SK-N-SH (cell line): ENCODE data around the gene MRPL14. TPM values are rescaled to one million over a fixed set of nuclear protein-coding genes. Genes with fewer than 3 reads are reported as not detected.

Experiments used
- CTCF ChIA-PET: fragments of 300-600, 350-600 bp; formaldehyde crosslinking; extraction: SDS; loops from one replicate; lab custom pipeline; 2021; lab: Yijun Ruan, JAX
- POLR2A ChIA-PET: fragments of 350-600 bp; sonication (Branson Sonifier 250); formaldehyde crosslinking; extraction: SDS; loops from one replicate; lab custom pipeline; 2020; ENCODE audit warnings: antibody characterized with exemption, inconsistent platforms; lab: Yijun Ruan, JAX
- DNase-seq: peaks from one replicate; pipeline ENCODE4 v3.0.0; 2012
- H2AFZ ChIP-seq: fragments of 200-600 bp; sonication (generic); 2 replicates; pipeline ENCODE4 v1.8.1; 2016; ENCODE audit warnings: antibody characterized with exemption, mild to moderate bottlenecking, low read depth
- H3F3A ChIP-seq: fragments of 200-600 bp; sonication (generic); replicated peaks from 2 replicates; pipeline ENCODE3; 2016; ENCODE audit warnings: antibody characterized with exemption, mild to moderate bottlenecking; ENCODE audit not compliant: insufficient read depth
- H3K27ac ChIP-seq, 2 experiments: fragments of 200-500 bp in 1 of 2; fragments of 200-600 bp in 1 of 2; sonication (Bioruptor generic) in 1 of 2; sonication (generic), shearing (Covaris generic) in 1 of 2; 2 replicates each; pipeline versions ENCODE4 v1.5.1 to v1.6.1; 2014 to 2016; ENCODE audit warnings: low read depth in 2 of 2, inconsistent platforms in 1 of 2, low read length in 1 of 2, mild to moderate bottlenecking in 1 of 2, mixed read lengths in 1 of 2
- H3K27me3 ChIP-seq: fragments of 200-600 bp; sonication (generic), shearing (Covaris generic); 2 replicates; pipeline ENCODE4 v1.6.1; 2016; ENCODE audit warnings: mixed run types; ENCODE audit not compliant: insufficient read depth
- H3K36me3 ChIP-seq, 2 experiments: fragments of 200-500 bp in 1 of 2; fragments of 200-600 bp in 1 of 2; sonication (Bioruptor generic) in 1 of 2; sonication (generic) in 1 of 2; replicated peaks in 1 of 2; 2 replicates each; pipeline versions ENCODE3 to v1.5.1; 2014 to 2016; ENCODE audit warnings: low read length in 1 of 2, mild to moderate bottlenecking in 1 of 2; ENCODE audit not compliant: insufficient read depth in 2 of 2, control insufficient read depth in 1 of 2
- H3K4me1 ChIP-seq, 2 experiments: fragments of 200-500 bp in 1 of 2; fragments of 200-600 bp in 1 of 2; sonication (Bioruptor generic) in 1 of 2; sonication (generic), shearing (Covaris generic) in 1 of 2; 2 replicates each; pipeline versions ENCODE4 v1.5.1 to v1.6.1; 2014 to 2016; ENCODE audit warnings: low read depth in 1 of 2, low read length in 1 of 2, mixed run types in 1 of 2; ENCODE audit not compliant: insufficient read depth in 2 of 2, control insufficient read depth in 1 of 2
- H3K4me2 ChIP-seq: fragments of 200-600 bp; sonication (generic), shearing (Covaris generic); 2 replicates; pipeline ENCODE4 v1.6.1; 2017; ENCODE audit warnings: mixed run types
- H3K4me3 ChIP-seq, 2 experiments: fragments of 200-500 bp in 1 of 2; fragments of 200-600 bp in 1 of 2; sonication (Bioruptor generic) in 1 of 2; sonication (generic), shearing (Covaris generic) in 1 of 2; 2 replicates each; pipeline versions ENCODE4 v1.5.1 to v1.8.1; 2014 to 2016; ENCODE audit warnings: low read depth in 2 of 2, inconsistent platforms in 1 of 2, low read length in 1 of 2, mild to moderate bottlenecking in 1 of 2, mixed read lengths in 1 of 2, moderate library complexity in 1 of 2
- H3K79me2 ChIP-seq: fragments of 200-600 bp; sonication (generic); 2 replicates; pipeline ENCODE4 v1.8.1; 2017; ENCODE audit warnings: mild to moderate bottlenecking; ENCODE audit not compliant: insufficient read depth
- H3K9ac ChIP-seq: fragments of 200-600 bp; sonication (generic); 2 replicates; pipeline ENCODE4 v1.6.1; 2017; ENCODE audit warnings: mixed run types
- H3K9me2 ChIP-seq: fragments of 200-600 bp; sonication (generic); 2 replicates; pipeline ENCODE4 v1.6.1; 2017; ENCODE audit warnings: mixed run types
- H3K9me3 ChIP-seq: fragments of 200-600 bp; sonication (generic); 2 replicates; pipeline ENCODE4 v1.6.1; 2017; ENCODE audit warnings: mixed run types, mild to moderate bottlenecking, moderate library complexity
- H4K20me1 ChIP-seq: fragments of 200-600 bp; sonication (generic); 2 replicates; pipeline ENCODE4 v1.6.1; 2017; ENCODE audit warnings: mild to moderate bottlenecking, mixed run types; ENCODE audit not compliant: insufficient read depth
- EP300 ChIP-seq, 2 experiments: IDR thresholded peaks; 2 replicates each; pipeline versions ENCODE4 v1.4.0 to v1.6.1; 2012; ENCODE audit warnings: borderline replicate concordance in 1 of 2, low read depth in 1 of 2, low read length in 1 of 2
- EZH2phosphoT487 ChIP-seq: fragments of 200-600 bp; sonication (generic); IDR thresholded peaks from 2 replicates; pipeline ENCODE4 v1.6.1; 2017; ENCODE audit warnings: low read depth, mixed run types, mild to moderate bottlenecking, antibody characterized with exemption, moderate library complexity, borderline replicate concordance
- FOSL2 ChIP-seq: IDR thresholded peaks from 2 replicates; pipeline ENCODE4 v1.4.0; 2012; ENCODE audit warnings: low read depth, mild to moderate bottlenecking, moderate library complexity, borderline replicate concordance
- GATA2 ChIP-seq: sonication (generic); formaldehyde crosslinking; IDR thresholded peaks from 2 replicates; pipeline ENCODE4 v1.5.0; 2020; ENCODE audit warnings: mild to moderate bottlenecking, missing genetic modification reagents
- IRF3 ChIP-seq: fragments of 150-350 bp; IDR thresholded peaks from 2 replicates; pipeline ENCODE4 v1.6.1; 2016; ENCODE audit warnings: mild to moderate bottlenecking, low read depth, low read length
- JUND ChIP-seq: IDR thresholded peaks from 2 replicates; pipeline ENCODE4 v1.4.0; 2012
- NFIC ChIP-seq: IDR thresholded peaks from 2 replicates; pipeline ENCODE4 v1.4.0; 2012; ENCODE audit warnings: borderline replicate concordance
- NRF1 ChIP-seq: IDR thresholded peaks from 2 replicates; pipeline ENCODE4 v1.6.1; 2012; ENCODE audit warnings: low read depth, mild to moderate bottlenecking, low read length
- POLR2AphosphoS5 ChIP-seq: IDR thresholded peaks from 2 replicates; pipeline ENCODE4 v1.6.1; 2012; ENCODE audit warnings: low read depth, low read length
- RFX5 ChIP-seq: IDR thresholded peaks from 2 replicates; pipeline ENCODE4 v1.6.1; 2012; ENCODE audit warnings: mild to moderate bottlenecking, improper control_type of control experiment, low read length
- RXRA ChIP-seq: IDR thresholded peaks from 2 replicates; pipeline ENCODE4 v1.4.0; 2012; ENCODE audit warnings: low read depth, mild to moderate bottlenecking, borderline replicate concordance
- SIN3A ChIP-seq: IDR thresholded peaks from 2 replicates; pipeline ENCODE4 v1.6.1; 2012; ENCODE audit warnings: low read depth, mild to moderate bottlenecking, low read length, moderate library complexity, borderline replicate concordance
- SMC3 ChIP-seq: IDR thresholded peaks from 2 replicates; pipeline ENCODE4 v1.6.1; 2012; ENCODE audit warnings: low read depth, low read length, improper control_type of control experiment
- TCF12 ChIP-seq: IDR thresholded peaks from 2 replicates; pipeline ENCODE4 v1.4.0; 2012
- TEAD4 ChIP-seq: IDR thresholded peaks from 2 replicates; pipeline ENCODE4 v1.4.0; 2012; ENCODE audit warnings: mild to moderate bottlenecking, borderline replicate concordance; ENCODE audit not compliant: insufficient read depth
- USF1 ChIP-seq: IDR thresholded peaks from 2 replicates; pipeline ENCODE4 v1.4.0; 2012; ENCODE audit warnings: low read depth, borderline replicate concordance
- USF2 ChIP-seq: fragments of 150-350 bp; IDR thresholded peaks from 2 replicates; pipeline ENCODE4 v1.6.1; 2017; ENCODE audit warnings: antibody characterized with exemption, low read length, low read depth, borderline replicate concordance
- YY1 ChIP-seq: IDR thresholded peaks from 2 replicates; pipeline ENCODE4 v1.4.0; 2012; ENCODE audit warnings: low read depth, mild to moderate bottlenecking
- WGBS: methylation state at CpG from one replicate; pipeline ENCODE4 v1.1.6; 2017; ENCODE audit warnings: low lambda C conversion rate; 5-methylcytosine and 5-hydroxymethylcytosine counted together
- polyA plus RNA-seq, 3 experiments: library from polyadenylated mRNA; depleted of rRNA; stranded (reverse); fragments of >200 nt; gene quantifications; 2 replicates each; pipeline ENCODE4 v1.2.3, GENCODE V29; 2012
- TF ChIP-seq, protein P1 (sequence below): IDR thresholded peaks from 2 replicates; pipeline ENCODE4; 2012
- TF ChIP-seq, protein P2 (sequence below): IDR thresholded peaks from 2 replicates; pipeline ENCODE4 v1.4.0; 2012; ENCODE audit warnings: low read depth
- TF ChIP-seq, protein P3 (sequence below): fragments of 200-600 bp; sonication (generic); IDR thresholded peaks from 2 replicates; pipeline ENCODE4 v1.6.1; 2017; ENCODE audit warnings: antibody characterized with exemption, mild to moderate bottlenecking, moderate library complexity

The MRPL14 gene
- polyA plus RNA-seq, 1 of the 3 experiments (the other 2 are of a cell fraction): 97.0 TPM

DNA sequence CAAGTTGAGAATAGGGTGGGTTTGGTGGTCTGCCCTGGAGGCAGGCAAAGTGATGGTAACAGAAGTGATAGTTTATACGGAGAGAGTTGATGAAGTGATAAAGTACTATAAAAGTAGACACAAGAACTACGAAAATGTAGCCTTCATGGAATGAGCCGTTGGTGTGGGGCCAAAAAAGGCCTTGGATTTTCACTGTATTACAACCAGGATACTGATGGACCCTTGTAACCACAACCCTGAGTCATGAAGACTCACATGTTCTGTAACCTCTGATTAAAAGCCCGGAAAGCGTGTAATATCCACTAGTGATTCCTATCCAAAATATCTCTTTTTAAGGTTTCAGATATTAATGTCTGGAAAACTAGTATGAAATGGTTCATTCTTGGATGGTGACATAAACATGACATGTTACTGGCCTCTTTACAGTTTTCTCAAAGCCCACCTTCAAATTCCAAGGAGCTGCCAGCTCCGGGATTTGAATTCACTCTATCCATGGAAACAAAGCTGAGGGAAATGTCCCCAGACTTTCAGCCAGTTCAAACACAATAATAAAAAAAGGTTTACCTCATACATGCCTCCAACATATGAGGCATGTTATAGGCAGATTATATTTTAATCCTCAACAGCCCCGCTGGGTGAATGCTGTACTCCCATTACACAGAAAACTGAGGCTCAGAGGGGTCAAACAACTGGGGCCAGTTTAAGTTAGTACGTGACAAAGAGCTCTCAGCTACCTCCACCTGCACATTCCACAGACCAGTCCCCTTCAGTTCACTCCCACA is 55.4 kb downstream of the MRPL14 start:
- H4K20me1 ChIP-seq: no peaks in the 10 kb centered on the region
- no peaks in the 10 kb centered on the region for H3K9me2 ChIP-seq
- H3K4me3 ChIP-seq: 0 out of 4 replicates have a peak overlapping the region, but pooled peaks of 1 of the 2 experiments have one; percentile 21
- H3K4me2 ChIP-seq: peak overlapping the region; percentile 75
- H3K4me1 ChIP-seq: peaks cover 40 to 65% of the 10 kb centered on the region in 2 experiments
- H2AFZ ChIP-seq: peak overlapping the region; percentile 77; the same call in 1 of the 2 replicates
- no peaks in the 10 kb centered on the region for H3K79me2 ChIP-seq
- peak overlapping the region; percentile 64 for H3K9ac ChIP-seq
- peak in 1 of 2 experiments; percentile 73; a peak in 1 of 4 replicates for TF ChIP-seq EP300 (IDR thresholded peaks at IDR 0.05; ENCODE audit: borderline replicate concordance in 1 of 2, low read depth in 1 of 2, low read length in 1 of 2)
- TF ChIP-seq POLR2AphosphoS5: no peak; the same call in 1 of the 2 replicates
- TF ChIP-seq TCF12: peak; percentile 78
- TF ChIP-seq TEAD4: 0 out of 2 replicates have a peak, but pooled peaks have one; percentile 41
- TF ChIP-seq IRF3: no peak
- TF ChIP-seq, protein P1, sequence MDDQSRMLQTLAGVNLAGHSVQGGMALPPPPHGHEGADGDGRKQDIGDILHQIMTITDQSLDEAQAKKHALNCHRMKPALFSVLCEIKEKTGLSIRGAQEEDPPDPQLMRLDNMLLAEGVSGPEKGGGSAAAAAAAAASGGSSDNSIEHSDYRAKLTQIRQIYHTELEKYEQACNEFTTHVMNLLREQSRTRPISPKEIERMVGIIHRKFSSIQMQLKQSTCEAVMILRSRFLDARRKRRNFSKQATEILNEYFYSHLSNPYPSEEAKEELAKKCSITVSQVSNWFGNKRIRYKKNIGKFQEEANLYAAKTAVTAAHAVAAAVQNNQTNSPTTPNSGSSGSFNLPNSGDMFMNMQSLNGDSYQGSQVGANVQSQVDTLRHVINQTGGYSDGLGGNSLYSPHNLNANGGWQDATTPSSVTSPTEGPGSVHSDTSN: peak; percentile 67
- no peak; the same call in 1 of the 2 replicates for TF ChIP-seq RXRA
- TF ChIP-seq RFX5: no peak
- no peak for TF ChIP-seq GATA2 (CRISPR knock-in tag)
- 0 out of 2 replicates have a peak, but pooled peaks have one; percentile 39 for TF ChIP-seq USF1
- no peak for TF ChIP-seq SMC3
- TF ChIP-seq, protein P2, sequence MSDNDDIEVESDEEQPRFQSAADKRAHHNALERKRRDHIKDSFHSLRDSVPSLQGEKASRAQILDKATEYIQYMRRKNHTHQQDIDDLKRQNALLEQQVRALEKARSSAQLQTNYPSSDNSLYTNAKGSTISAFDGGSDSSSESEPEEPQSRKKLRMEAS: peak; percentile 43; the same call in 1 of the 2 replicates
- TF ChIP-seq JUND: no peak; the same call in 1 of the 2 replicates
- TF ChIP-seq EZH2phosphoT487: no peak
- TF ChIP-seq, protein P3, sequence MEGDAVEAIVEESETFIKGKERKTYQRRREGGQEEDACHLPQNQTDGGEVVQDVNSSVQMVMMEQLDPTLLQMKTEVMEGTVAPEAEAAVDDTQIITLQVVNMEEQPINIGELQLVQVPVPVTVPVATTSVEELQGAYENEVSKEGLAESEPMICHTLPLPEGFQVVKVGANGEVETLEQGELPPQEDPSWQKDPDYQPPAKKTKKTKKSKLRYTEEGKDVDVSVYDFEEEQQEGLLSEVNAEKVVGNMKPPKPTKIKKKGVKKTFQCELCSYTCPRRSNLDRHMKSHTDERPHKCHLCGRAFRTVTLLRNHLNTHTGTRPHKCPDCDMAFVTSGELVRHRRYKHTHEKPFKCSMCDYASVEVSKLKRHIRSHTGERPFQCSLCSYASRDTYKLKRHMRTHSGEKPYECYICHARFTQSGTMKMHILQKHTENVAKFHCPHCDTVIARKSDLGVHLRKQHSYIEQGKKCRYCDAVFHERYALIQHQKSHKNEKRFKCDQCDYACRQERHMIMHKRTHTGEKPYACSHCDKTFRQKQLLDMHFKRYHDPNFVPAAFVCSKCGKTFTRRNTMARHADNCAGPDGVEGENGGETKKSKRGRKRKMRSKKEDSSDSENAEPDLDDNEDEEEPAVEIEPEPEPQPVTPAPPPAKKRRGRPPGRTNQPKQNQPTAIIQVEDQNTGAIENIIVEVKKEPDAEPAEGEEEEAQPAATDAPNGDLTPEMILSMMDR: no peak
- TF ChIP-seq NRF1: no peak
- peak; percentile 77 for TF ChIP-seq FOSL2
- TF ChIP-seq YY1: no peak
- peak; percentile 87 for TF ChIP-seq NFIC
- no peak for TF ChIP-seq SIN3A
- no peak for TF ChIP-seq USF2
- ChIA-PET CTCF (interaction anchor here (0.7 to 12.1 kb wide), 7 partner anchors 9 to 404 kb away, joined by 3 to 212 read pairs (median 7); partner anchors contain the start of gene VEGFA), POLR2A (interaction anchor here (1.0 to 5.3 kb wide), 4 partner anchors 9 to 302 kb away, joined by 4 to 60 read pairs (median 29); partner anchors contain the start of gene VEGFA)
- no peaks in the 10 kb centered on the region for H3K27me3 ChIP-seq
- H3K36me3 ChIP-seq: no peaks in the 10 kb centered on the region
- WGBS: 39% methylated on average over 8 of the region's 8 CpGs
- H3F3A ChIP-seq: peaks cover 23% of the 10 kb centered on the region
- no peak for DNase-seq
- no peaks in the 10 kb centered on the region for H3K9me3 ChIP-seq
- H3K27ac ChIP-seq: peak overlapping the region; percentile 93 to 94
